GM21786 (cell line): ENCODE measurements around the gene COL4A2.
"Not testable (repeated sequence)": the region's sequence is repeated elsewhere in the genome, so short reads cannot be mapped to it uniquely, and the experiment has no call there.

ENCODE experiments used
- ATAC-seq: cut with Tn5 transposase; IDR thresholded peaks from one replicate; pipeline ENCODE4 v1.9.1; 2021; ENCODE audit not compliant: unreplicated experiment

COL4A2 gene

GRCh38 chr13:110321573-110321972 is 14.5 kb downstream of the COL4A2 start:
- not testable (repeated sequence) for ATAC-seq

GRCh38 chr13:110322126-110322827 is 15.2 kb downstream of the COL4A2 start:
- no peak for ATAC-seq

GRCh38 chr13:110322828-110323171 is 15.7 kb downstream of the COL4A2 start:
- ATAC-seq, result no peak

GRCh38 chr13:110323172-110323891 is 16.2 kb downstream of the COL4A2 start:
- no peak for ATAC-seq

GRCh38 chr13:110324026-110324749 is 17.1 kb downstream of the COL4A2 start:
- ATAC-seq, result no peak

GRCh38 chr13:110326263-110326904 is 19.3 kb downstream of the COL4A2 start:
- no peak for ATAC-seq

- ATAC-seq, result no peak
These were observed 20.1 kb downstream of the COL4A2 start for GRCh38 chr13:110327051-110327721.

GRCh38 chr13:110328573-110328972 is 21.5 kb downstream of the COL4A2 start:
- no peak for ATAC-seq

- ATAC-seq, result no peak
These were observed 22.2 kb downstream of the COL4A2 start for GRCh38 chr13:110329258-110329657.

GRCh38 chr13:110329798-110330461 is 22.8 kb downstream of the COL4A2 start:
- ATAC-seq, result no peak

GRCh38 chr13:110330491-110331011 is 23.5 kb downstream of the COL4A2 start:
- no peak for ATAC-seq

- no peak for ATAC-seq
These were observed 24.3 kb downstream of the COL4A2 start for GRCh38 chr13:110331362-110331761.

GRCh38 chr13:110332750-110333149 is 25.7 kb downstream of the COL4A2 start:
- ATAC-seq, result no peak

GRCh38 chr13:110333837-110334236 is 26.8 kb downstream of the COL4A2 start:
- no peak for ATAC-seq

GRCh38 chr13:110334256-110334655 is 27.2 kb downstream of the COL4A2 start:
- ATAC-seq, result no peak

GRCh38 chr13:110334841-110335490 is 27.9 kb downstream of the COL4A2 start:
- no peak for ATAC-seq

- no peak for ATAC-seq
These were observed 29.0 kb downstream of the COL4A2 start for GRCh38 chr13:110336108-110336507.

- ATAC-seq, result no peak
These were observed 29.6 kb downstream of the COL4A2 start for GRCh38 chr13:110336681-110337080.

GRCh38 chr13:110337247-110337646 is 30.2 kb downstream of the COL4A2 start:
- no peak for ATAC-seq
